Neural cell (in vitro differentiated cells): ENCODE data around the gene CLEC16A. TPM values are rescaled to one million over a fixed set of nuclear protein-coding genes. Genes with fewer than 3 reads are reported as not detected.

ENCODE experiments used
- H2AFZ ChIP-seq: fragments of 200-600, 300-800 bp; sonication (generic), shearing (Covaris generic); 2 replicates; pipeline ENCODE4 v1.6.0; 2014; ENCODE audit warnings: low read depth, mild to moderate bottlenecking, antibody characterized with exemption, low read length, moderate library complexity
- H3F3A ChIP-seq: fragments of 200-600 bp; shearing (Covaris generic); 2 replicates; pipeline ENCODE4 v1.6.1; 2016; ENCODE audit warnings: mild to moderate bottlenecking, moderate library complexity, mixed read lengths, antibody characterized with exemption, low read length; ENCODE audit not compliant: insufficient read depth, poor library complexity, severe bottlenecking
- H3K27ac ChIP-seq: fragments of 200-600, 300-800 bp; sonication (generic), shearing (Covaris generic); 2 replicates; pipeline ENCODE4 v1.5.1; 2014; ENCODE audit warnings: mild to moderate bottlenecking, low read length, moderate library complexity
- H3K27me3 ChIP-seq: fragments of 300-800, 200-600 bp; sonication (generic), shearing (Covaris generic); 2 replicates; pipeline ENCODE4 v1.6.0; 2014; ENCODE audit warnings: mild to moderate bottlenecking, low read depth, low read length, moderate library complexity; ENCODE audit not compliant: insufficient read depth
- H3K36me3 ChIP-seq: fragments of 300-800, 200-600 bp; sonication (generic), shearing (Covaris generic); 2 replicates; pipeline ENCODE4 v1.5.1; 2014; ENCODE audit warnings: mild to moderate bottlenecking, antibody characterized with exemption, low read length, moderate library complexity; ENCODE audit not compliant: insufficient read depth
- H3K4me2 ChIP-seq: fragments of 300-800, 200-600 bp; sonication (generic), shearing (Covaris generic); 2 replicates; pipeline ENCODE4 v1.6.0; 2014; ENCODE audit warnings: mild to moderate bottlenecking, low read length
- H3K4me3 ChIP-seq: fragments of 300-800, 200-600 bp; sonication (generic), shearing (Covaris generic); 2 replicates; pipeline ENCODE4 v1.5.1; 2014; ENCODE audit warnings: mild to moderate bottlenecking, low read length, moderate library complexity
- H3K79me2 ChIP-seq: fragments of 200-600 bp; shearing (Covaris generic); replicated peaks from 2 replicates; pipeline ENCODE4 v1.6.0; 2014; ENCODE audit warnings: mild to moderate bottlenecking, low read length, moderate library complexity; ENCODE audit not compliant: insufficient read depth
- H3K9ac ChIP-seq: fragments of 300-800, 200-600 bp; sonication (generic), shearing (Covaris generic); 2 replicates; pipeline ENCODE4 v1.6.1; 2016; ENCODE audit warnings: mild to moderate bottlenecking, low read length, mixed read lengths
- H3K9me2 ChIP-seq: fragments of 200-600 bp; shearing (Covaris generic); 2 replicates; pipeline ENCODE4 v1.6.1; 2016; ENCODE audit warnings: mild to moderate bottlenecking, low read length, mixed read lengths; ENCODE audit not compliant: insufficient read depth
- H3K9me3 ChIP-seq: fragments of 200-600, 300-800 bp; sonication (generic), shearing (Covaris generic); 2 replicates; pipeline ENCODE4 v1.6.1; 2016; ENCODE audit warnings: mild to moderate bottlenecking, mixed run types, low read length, moderate library complexity, mixed read lengths
- H4K20me1 ChIP-seq: fragments of 200-600 bp; shearing (Covaris generic); 2 replicates; pipeline ENCODE4 v1.6.1; 2016; ENCODE audit warnings: mild to moderate bottlenecking, mixed run types; ENCODE audit not compliant: insufficient read depth
- CTCF ChIP-seq: fragments of 450-650 bp; IDR thresholded peaks from 2 replicates; pipeline ENCODE4 v1.5.1; 2014; ENCODE audit warnings: antibody characterized with exemption, mild to moderate bottlenecking, moderate library complexity; ENCODE audit not compliant: poor library complexity, severe bottlenecking
- EP300 ChIP-seq: fragments of 450-650 bp; conservative IDR thresholded peaks from 2 replicates; pipeline ENCODE4 v1.6.1; 2014; ENCODE audit warnings: antibody characterized with exemption, mild to moderate bottlenecking, moderate library complexity; ENCODE audit not compliant: poor library complexity, severe bottlenecking
- EZH2 ChIP-seq: fragments of 200-600, 300-800 bp; shearing (Covaris generic), sonication (generic); IDR thresholded peaks from 2 replicates; pipeline ENCODE4 v1.6.1; 2014; ENCODE audit warnings: antibody characterized with exemption, low read length, borderline replicate concordance, mild to moderate bottlenecking; ENCODE audit not compliant: insufficient read depth, poor library complexity, severe bottlenecking
- MXI1 ChIP-seq: fragments of 450-650 bp; conservative IDR thresholded peaks from 2 replicates; pipeline ENCODE4 v1.6.1; 2014; ENCODE audit warnings: antibody characterized with exemption, mild to moderate bottlenecking; ENCODE audit not compliant: poor library complexity, severe bottlenecking
- POLR2AphosphoS5 ChIP-seq: IDR thresholded peaks from 2 replicates; pipeline ENCODE4 v1.6.1; 2012
- RAD21 ChIP-seq: fragments of 450-650 bp; conservative IDR thresholded peaks from 2 replicates; pipeline ENCODE4 v1.6.1; 2014; ENCODE audit warnings: antibody characterized with exemption, mild to moderate bottlenecking, moderate library complexity
- REST ChIP-seq: IDR thresholded peaks from 2 replicates; pipeline ENCODE4 v1.6.1; 2012; ENCODE audit warnings: borderline replicate concordance
- SMC3 ChIP-seq: fragments of 450-650 bp; conservative IDR thresholded peaks from 2 replicates; pipeline ENCODE4 v1.6.1; 2014; ENCODE audit warnings: antibody characterized with exemption, mild to moderate bottlenecking, moderate library complexity; ENCODE audit not compliant: poor library complexity
- TAF1 ChIP-seq: IDR thresholded peaks from 2 replicates; pipeline ENCODE4 v1.6.1; 2012; ENCODE audit warnings: low read depth
- polyA plus RNA-seq: library from polyadenylated mRNA; depleted of rRNA; stranded (reverse); fragments of >200 nt; gene quantifications from 2 replicates; pipeline ENCODE4 v1.2.3, GENCODE V29; 2014

Gene CLEC16A
- polyA plus RNA-seq, 1 donor from 2014 or later, result 11.1 TPM

GRCh38 chr16:10979717-10980601 is 35.6 kb downstream of the CLEC16A start:
- Histone ChIP-seq H3K36me3 (peaks cover 7% of the 10 kb centered on the region), H3K27ac (no peak overlapping the region), H4K20me1 (no peaks in the 10 kb centered on the region), H3K9me2 (no peaks in the 10 kb centered on the region), H3K9me3 (no peaks in the 10 kb centered on the region), H3F3A (no peaks in the 10 kb centered on the region), H3K4me3 (no peak overlapping the region), H3K9ac (no peak overlapping the region), H3K79me2 (no peaks in the 10 kb centered on the region), H3K27me3 (no peaks in the 10 kb centered on the region), H2AFZ (no peak overlapping the region), H3K4me2 (no peak overlapping the region)
- TF ChIP-seq TAF1 (no peak), RAD21 (no peak), POLR2AphosphoS5 (no peak), EZH2 (no peak), EP300 (no peak), CTCF (no peak), SMC3 (no peak), MXI1 (no peak), REST (no peak)

GRCh38 chr16:10980813-10981212 is 36.4 kb downstream of the CLEC16A start:
- Histone ChIP-seq H3K4me3 (no peak overlapping the region), H3K27ac (no peak overlapping the region), H3K9ac (no peak overlapping the region), H3K27me3 (no peaks in the 10 kb centered on the region), H3K9me2 (no peaks in the 10 kb centered on the region), H3K79me2 (no peaks in the 10 kb centered on the region), H2AFZ (no peak overlapping the region), H3F3A (no peaks in the 10 kb centered on the region), H3K36me3 (peaks cover 7% of the 10 kb centered on the region), H3K4me2 (no peak overlapping the region), H3K9me3 (no peaks in the 10 kb centered on the region), H4K20me1 (no peaks in the 10 kb centered on the region)
- TF ChIP-seq CTCF (no peak), MXI1 (no peak), TAF1 (no peak), POLR2AphosphoS5 (no peak), RAD21 (no peak), SMC3 (no peak), EP300 (no peak), REST (no peak), EZH2 (no peak)
